Left kidney (tissue), 2 donors: ENCODE results near the gene ZNF493. TPM values are rescaled to one million over a fixed set of nuclear protein-coding genes. Genes with fewer than 3 reads are reported as not detected.

ENCODE experiments used
- DNase-seq: peaks from one replicate; pipeline ENCODE4 v3.0.0-alpha.2; 2013
- polyA plus RNA-seq: library from polyadenylated mRNA; unstranded; fragments of 120-200 nt; gene quantifications from one replicate; pipeline ENCODE4 v1.2.1, GENCODE V29; 2013; ENCODE audit not compliant: insufficient read length

ZNF493 gene
- polyA plus RNA-seq, 1 donor, result 38.6 TPM

DNA sequence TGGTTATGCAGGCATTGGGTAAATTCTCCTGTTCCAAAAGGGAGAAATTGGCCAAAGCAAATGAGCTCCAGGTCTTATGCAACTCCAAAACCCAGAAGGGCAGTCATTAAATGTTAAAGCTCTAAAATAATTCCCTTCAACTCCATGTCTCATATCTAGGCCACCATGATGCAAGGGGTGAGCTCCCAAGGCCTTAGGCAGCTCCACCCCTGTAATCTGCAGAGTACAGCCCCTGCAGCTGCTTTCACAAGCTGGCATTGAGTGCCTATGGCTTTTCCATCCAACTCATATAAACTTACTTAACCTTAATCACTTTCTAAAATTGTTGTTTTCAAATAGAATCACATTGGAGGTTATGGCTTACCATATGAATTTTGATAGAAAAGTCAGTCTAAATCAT lies 63.8 kb downstream of the ZNF493 start:
- no peak for DNase-seq

DNA sequence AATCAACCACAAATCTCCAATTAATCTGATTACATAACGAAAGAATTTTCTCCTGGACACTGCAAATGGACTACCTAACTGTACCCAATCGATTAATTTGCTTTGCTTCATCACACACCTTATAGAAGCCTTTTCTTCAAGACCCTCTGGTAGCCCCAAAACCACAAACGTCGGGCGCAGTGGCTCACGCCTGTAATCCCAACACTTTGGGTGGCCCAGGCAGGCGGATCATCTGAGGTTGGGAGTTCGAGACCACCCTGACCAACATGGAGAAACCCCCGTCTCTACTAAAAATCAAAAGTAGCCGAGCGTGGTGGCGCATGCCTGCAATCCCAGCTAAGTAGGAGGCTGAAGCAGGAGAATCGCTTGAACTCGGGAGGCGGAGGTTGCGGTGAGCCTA lies 65.6 kb downstream of the ZNF493 start:
- DNase-seq, result no peak

DNA sequence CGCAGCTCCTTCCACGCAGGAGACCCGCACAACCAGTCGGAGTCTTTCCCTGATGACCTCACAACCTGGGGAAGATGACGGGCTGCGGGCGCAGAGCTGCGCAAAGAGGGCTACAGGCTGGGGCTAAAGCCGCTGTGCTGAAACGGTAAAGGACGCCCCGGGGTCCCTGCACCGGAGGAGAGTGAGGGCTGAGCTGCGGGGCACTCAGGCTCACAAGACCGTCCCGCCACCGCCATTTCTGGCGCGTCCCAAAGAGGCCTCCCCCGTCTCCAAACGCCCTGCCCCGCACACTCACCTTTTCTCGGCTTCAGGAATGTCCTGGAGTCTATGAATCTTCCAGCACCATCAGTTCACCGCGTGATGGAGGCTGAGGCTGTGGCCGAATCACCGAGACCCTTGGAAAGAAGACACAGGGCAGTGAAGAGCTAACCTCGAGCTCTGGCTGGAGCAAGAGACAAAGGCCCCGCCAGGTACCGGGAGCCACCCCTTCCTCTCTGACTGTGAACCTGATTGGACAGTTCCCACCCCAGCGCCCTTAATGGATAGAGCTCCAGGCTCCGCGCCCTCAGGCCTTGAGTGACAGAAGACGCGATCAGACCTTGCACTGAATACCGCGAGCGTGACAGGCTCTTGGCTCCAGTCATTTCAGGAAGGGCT lies 66.6 kb downstream of the ZNF493 start:
- peak; percentile 89 for DNase-seq

DNA sequence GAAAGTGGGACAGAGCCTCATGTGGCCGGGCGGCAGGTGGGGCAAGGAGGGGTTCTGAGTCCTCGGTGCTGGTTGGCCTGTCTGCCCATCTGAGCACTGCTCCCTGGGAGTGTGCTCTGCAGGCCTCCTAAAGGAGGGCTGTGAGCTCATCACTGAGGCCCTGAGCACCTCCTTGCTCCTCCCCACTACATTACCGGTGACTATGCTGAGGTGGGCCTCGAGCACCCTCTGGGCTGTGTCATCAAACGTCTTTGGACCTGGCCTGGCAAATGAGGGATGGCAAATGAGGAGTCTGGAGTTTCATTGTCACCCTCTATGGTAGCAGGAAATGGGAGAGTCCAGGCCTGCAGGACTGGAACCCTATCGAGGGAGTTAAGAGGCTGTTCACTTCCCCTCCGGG lies 69.7 kb downstream of the ZNF493 start:
- no peak for DNase-seq

DNA sequence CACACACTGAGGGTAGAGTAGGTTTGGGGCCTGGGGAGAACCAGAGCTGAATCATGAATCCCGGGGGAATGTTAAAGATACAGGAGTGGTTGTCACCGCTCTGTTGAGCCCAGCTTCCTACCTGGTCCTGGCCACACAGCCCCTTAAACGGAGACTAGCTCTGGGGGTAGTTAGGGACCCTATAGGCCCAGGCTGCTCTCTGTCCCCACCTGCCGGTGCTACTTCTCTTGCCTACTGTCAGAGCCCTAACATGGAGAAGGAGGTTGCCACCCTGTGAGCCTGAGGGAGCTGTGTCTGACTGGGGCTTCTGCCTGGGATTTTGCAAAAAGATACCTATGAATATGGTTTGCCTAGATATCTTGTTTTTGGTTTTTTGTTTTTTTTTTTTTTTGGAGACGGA lies 71.9 kb downstream of the ZNF493 start:
- DNase-seq, result no peak

DNA sequence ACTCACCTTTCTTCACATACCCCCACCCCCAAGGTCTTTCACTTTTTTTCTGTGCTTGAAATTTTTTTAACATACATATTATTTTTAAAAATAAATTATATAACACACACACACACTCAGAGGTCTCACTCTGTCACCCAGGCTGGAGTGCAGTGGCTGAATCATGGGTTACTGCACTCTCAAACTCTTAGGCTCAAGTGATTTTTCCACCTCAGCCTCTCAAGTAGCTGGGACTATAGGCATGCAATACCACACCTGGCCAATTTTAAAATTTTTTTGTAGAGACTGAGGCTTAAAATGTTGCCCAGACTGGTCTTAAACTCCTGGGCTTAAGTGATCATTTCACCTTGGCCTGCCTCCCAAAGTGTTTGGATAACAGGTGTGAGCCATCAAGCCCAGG lies 75.6 kb downstream of the ZNF493 start:
- no peak for DNase-seq

DNA sequence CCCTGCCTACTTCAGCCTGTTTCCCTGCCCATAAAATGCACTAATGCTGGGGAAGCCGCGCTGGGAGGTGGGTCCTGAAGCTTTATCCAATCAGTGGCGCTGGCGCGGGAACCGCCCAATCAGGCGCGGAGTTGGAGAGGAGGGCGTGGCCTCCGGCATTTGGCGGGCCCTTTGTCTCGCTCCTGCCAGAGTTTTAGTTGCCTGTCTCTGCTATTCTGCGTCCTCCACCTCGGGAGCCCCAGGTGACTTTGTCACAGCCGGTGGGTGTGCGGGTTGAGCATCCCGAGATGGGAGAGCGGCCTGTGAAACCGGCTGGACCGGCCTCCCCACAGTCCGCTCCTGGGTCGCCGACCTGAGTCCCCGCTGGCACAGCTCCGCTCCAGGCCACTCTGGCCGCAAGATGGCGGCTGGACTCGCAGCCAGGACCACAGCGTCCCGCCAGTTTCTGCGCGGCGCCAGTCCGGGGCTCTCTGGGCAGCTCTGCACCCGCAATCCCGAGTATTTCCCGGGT lies 77.8 kb downstream of the ZNF493 start:
- peak; percentile 92 for DNase-seq

Other genes with a start within 250 kb of the ZNF493 start
- 26.2 TPM for gene ZNF708, start 67.7 kb upstream of the ZNF493 start, polyA plus RNA-seq
- gene ZNF738, start 38.1 kb upstream of the ZNF493 start, polyA plus RNA-seq, result 54.2 TPM
- 31.6 TPM for gene ZNF429, start 108.5 kb downstream of the ZNF493 start, polyA plus RNA-seq